ENCODE measurements around the gene MYOF. TPM values are rescaled to one million over a fixed set of nuclear protein-coding genes. Genes with fewer than 3 reads are reported as not detected.

MYOF gene
- total and polyA plus RNA-seq, 2 of the 8 experiments (the other 6 are each of a cell fraction or from before 2014, with no cell fraction given), result 0.98 to 2.3 TPM

DNA sequence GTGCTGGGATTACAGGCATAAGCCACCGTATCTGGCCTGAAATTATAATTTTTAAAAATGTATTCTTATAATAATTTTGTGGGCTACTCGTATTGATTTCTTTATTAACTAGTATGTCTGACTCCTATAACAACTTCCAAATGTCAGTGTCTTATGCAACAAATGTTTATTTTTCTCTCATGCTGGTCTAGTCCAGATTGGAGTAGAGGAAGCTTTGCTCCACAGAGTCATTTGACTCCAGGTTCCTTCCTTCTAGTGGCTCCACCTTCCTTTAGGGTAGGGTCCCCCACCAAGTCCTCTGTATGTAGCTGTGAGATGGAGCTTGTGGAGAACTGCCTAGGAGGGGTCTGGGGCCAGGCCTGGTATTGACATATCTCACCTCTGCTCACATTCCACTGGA lies 22.9 kb upstream of the MYOF start (continued):
- TF ChIP-seq BRCA1 (IDR thresholded peaks at IDR 0.05; ENCODE audit: low read depth, low read length) (no peak), CREB1 (IDR thresholded peaks at IDR 0.05) (no peak)
